Glomerular visceral epithelial cell (primary cell): ENCODE results near the gene POLR2B.
A peak's percentile ranks its signal among the peaks of the same experiment; 100 is the strongest.
"Not testable (repeated sequence)": the region's sequence is repeated elsewhere in the genome, so short reads cannot be mapped to it uniquely, and the experiment has no call there.

ENCODE experiments used
- DNase-seq: peaks from one replicate; pipeline ENCODE4 v3.0.0-alpha.2; 2016; ENCODE audit errors: extremely low spot score

Gene POLR2B

DNA sequence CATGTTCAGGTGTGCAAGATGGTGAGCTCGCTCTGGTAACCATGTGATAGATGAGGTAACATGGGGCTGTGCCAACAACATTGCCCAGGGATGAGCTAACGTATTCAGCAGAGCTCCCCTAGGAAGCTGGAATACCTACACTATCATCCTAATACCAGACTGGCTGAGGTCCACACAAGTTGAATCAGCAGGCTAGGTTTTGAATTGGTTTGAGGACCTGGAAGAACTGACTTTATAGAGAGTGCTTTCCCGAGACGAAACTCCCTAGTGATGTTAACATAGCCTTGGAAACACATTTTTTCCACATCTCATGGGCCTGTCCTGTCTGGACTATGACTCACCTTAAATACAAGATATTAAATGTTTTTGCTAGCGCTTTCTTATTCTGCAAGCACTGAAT, 74.8 kb downstream of the POLR2B start:
- DNase-seq, result peak; percentile 93

DNA sequence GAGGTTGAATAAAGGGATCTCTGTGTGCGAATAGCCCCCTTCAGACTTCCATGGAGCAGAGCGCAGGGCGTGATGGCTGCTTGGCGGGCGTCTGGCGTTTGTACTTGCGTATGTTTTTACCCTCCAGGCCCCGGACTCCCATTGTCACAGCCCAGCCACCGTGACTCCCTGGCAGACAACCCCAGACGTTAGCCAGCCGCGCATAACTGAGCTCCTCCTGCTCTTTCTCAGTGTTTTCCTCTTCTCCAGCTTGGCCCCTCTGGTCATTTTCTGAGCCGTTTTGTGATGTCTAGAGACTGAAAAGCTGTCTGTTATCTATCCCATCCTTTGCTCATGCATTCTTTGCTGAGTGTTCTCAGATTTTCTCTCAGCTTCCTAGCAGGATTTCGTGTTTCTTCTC, 77.2 kb downstream of the POLR2B start:
- no peak for DNase-seq

DNA sequence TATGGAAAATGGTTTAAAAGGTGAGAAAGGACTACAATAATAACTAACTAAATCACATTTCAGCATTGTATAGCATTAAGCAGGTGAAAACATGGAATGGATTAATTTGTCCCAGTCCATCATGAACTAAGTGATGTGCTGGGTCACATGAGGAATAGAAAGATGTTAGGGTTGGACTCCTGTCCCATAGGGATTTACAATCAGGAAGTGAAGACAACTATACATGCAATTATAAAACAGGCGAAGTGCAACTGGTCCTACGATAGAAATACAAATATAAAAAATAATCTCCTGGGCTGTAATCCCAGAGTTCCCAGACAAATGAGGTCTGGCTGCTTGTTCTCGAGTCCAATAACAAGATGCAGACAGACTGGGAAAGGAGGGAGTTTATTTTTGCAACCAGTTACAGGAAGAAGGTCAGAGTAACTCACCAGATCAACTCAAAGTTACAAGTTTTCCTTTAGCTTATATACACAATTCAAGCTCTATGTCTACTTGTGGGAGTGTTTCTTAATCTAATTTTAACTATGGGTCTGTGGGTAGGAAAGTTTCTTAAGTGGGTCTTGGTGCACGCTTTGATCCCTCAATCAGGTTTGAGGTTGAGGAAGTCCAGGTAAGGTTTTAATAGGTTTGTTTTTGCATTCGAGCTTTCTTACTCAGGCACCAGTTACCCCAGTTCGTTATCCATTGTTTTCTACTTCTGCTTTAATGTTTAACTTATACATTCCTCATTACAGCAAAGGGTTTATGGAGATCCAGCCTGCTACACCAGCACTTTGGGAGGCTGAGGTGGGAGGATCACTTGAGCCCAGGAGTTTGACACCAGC, 81.4 kb downstream of the POLR2B start:
- no peak for DNase-seq

DNA sequence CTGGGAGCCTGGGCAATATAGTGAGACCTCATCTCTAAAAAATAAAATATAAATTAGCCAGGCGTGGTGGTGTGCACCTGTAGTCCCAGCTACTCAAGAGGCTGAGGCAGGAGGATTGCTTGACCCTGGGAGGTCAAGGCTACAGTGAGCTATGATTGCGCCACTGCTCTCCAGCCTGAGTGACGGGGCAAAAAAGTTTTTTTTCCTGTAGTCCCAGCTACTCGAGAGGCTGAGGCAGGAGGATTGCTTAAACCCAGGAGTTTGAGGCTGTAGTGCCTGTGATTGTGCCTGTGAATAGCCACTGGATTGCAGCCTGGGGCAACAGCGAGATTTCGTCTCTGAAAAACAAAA, 82.0 kb downstream of the POLR2B start:
- not testable (repeated sequence) for DNase-seq

DNA sequence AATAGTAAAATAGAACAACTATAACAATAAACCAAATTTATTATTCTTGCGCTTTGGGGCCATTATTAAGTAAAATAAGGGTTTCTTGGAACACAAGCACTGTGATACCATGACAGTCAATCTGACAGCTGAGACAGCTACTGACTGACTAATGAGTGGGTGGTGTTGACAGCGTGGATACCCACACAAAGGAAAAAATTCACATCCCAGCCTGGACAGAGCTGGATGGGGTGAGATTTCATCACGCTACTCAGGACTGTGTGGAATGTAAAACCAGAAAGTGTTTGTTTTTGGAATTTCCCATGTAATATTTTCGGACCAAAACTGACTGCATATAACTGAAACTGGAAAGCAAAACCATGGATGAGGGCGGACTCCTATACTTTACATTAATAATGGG, 82.7 kb downstream of the POLR2B start:
- peak; percentile 55 for DNase-seq

DNA sequence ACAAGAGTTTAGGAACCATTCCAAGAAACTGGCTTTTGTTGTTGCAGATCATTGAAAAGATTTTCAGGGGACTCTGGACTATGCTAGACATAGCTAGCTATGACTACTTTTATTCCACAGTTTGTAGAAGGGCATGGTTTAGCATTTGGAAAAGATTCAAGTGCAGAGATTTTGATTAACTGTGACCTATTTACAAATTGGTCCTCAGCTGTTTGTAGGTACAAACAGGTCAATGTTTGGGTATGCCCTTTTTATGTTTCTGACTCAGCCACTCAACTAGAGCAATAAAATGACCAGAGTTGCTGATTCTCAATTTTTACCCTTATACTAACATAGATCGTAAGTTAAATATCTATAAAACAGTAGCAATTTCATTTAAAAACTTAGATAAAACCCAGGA, 84.8 kb downstream of the POLR2B start:
- no peak for DNase-seq

DNA sequence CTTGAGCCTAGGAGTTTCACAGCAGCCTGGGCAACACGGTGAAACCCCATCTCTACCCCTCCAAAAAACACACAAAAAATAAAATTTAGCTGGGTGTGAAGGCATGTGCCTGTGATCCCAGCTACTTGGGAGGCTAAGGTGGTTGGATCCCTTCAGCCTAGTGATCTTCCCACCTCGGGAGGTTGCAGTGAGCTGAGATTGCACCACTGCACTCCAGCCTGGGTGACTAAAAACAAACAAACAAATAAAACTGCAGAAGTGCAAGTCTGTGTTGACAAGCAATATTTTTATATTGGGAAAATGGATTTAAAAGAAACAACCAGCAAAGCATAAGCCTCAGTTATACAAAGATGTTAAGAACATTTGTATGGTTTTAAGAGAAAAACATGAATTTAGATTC, 85.4 kb downstream of the POLR2B start:
- DNase-seq, result no peak

DNA sequence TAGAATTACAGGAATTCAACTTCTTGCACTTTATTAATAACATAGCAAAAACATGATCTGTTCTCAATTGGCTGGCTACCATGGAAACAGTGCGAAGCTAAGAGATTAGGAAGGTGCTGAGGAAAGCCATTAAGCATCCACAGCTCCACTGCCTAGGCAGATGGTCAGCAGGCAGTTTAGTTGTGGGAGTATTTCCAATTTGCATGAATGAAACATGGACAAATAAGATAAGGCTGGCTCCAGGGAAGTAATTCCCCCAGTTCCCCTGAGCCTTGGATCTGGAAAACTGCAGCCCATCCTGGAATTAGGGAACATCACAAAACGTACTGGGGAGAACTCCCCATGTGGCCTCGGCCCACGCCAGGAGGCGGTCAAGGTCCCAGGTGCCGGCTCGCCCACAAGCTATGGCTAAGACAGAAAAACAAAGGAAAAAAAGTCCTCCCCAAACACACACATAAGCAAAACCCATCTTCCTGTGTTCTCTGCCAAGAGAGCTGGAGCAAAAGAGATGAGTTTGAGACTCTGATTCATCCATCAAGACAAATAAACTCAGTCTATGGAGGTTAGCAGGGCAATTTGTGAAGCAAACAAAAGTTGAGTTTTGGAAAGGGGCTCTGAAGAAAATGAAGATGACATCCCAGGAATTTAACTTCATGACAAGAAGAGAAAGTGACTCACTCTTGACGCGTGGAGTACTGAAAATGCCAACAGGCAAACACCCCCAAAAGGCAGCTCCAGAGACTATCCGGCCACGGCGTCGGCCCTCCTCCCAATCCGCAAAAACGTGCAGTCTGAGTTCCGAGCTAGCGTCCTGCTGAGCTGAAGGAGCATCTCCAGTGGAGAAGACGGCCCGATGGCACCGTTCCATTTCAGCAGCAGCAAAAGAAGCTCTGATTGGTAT, 86.4 kb downstream of the POLR2B start:
- DNase-seq, result peak; percentile 60

DNA sequence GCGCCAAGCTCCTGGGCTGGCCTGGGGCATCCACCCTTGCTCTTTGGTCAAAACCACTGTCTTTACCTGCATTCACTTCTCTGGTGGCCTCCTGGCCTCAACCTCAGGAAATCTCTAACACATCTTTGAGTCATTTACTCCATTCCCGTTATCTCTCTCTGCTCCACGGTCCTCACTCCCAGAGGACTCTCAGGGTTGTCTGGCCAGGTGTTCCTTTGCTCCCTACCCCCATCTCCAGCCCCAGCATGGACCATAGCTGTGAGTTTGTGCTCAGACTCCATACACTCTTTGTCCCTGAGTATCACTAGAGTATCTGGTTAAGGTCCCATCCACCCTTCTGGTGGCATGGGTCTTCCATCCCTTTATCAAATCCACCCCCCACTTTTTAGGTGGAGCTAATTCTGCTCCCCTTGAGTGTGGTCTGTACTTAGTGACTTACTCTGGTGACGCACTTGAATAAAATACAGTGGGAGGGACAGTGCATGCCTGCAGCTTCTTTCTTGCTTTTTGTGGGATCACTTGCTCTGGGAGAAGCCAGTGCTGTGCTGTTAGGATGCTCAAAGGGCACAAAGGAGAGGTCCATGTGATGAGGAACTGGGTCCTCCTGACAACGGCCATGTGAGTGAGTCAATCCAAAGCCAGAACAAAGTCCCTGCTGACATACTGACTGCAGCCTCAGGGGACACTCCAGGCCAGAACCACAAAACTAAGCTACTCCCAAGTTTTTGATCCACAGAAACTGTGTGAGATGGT, 87.2 kb downstream of the POLR2B start:
- no peak for DNase-seq

DNA sequence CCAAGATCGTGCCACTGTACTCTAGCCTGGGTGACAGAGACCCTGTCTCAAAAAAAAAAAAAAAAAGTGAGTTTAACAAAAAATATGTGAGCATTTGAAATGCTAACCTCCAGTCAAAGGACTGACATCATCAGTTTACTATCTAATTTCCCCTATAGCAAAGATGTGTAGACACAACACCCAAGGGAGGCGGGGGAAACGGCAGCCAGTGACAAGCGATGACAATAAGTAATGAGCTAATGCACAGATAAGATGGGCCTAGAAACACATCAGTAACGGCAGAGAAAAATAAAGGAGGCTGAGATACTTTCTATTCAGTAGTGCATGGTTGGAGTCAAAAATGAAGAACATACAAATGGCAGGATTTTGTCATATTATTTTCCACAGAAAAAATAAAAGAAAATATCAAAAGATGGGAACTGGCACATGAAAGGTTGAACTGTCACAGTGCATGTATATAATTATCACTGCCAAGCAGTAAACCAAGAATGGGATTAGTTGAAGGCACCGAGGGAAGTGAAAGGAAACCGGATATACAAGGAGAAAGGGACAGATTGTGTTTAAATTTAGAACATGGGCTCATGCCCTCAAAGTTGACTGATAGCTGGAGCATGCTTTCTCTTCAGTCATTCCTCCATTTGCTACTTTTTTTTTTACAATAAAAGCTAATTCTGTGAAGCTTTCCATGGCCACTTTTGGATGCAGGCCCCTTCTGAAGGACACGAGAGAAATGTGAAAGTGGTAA, 89.7 kb downstream of the POLR2B start:
- no peak for DNase-seq

DNA sequence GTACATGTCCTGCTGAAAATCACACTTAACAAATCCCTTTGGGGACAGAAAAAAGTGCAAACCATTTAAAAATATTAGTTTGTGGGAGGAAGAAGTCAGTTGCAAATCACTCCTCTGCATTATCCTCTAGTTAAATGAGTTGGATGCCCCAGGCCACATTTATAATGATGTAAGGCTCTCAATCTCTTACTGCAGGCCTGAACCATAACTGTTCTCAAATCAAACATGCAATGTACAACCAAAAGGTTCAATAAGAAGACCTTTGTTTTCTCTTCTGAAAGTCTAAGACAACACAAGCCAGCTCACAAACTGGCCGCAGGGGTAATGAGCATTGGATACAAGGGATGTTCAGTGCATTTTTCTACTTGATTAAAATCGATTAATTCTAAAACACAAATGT, 91.8 kb downstream of the POLR2B start:
- DNase-seq, result no peak

DNA sequence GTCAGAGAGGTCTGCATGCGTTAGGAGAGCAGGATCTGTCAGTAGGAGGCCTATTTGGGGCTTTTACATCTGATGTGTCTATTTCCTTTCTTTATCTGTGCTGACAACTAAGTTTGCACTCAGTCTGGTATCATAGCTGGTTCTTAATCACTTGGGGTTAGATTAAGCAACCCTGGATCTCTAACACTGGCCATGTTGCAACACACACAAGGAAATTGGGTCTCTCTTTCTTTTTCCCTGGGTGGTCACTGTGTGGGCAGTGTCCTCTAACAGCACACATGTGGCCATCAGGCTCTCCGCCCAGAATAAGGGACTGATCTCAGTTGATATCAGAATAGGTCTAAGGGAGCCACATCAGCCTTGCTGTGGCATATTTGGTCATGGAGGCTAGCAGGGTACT, 92.6 kb downstream of the POLR2B start:
- DNase-seq, result no peak

DNA sequence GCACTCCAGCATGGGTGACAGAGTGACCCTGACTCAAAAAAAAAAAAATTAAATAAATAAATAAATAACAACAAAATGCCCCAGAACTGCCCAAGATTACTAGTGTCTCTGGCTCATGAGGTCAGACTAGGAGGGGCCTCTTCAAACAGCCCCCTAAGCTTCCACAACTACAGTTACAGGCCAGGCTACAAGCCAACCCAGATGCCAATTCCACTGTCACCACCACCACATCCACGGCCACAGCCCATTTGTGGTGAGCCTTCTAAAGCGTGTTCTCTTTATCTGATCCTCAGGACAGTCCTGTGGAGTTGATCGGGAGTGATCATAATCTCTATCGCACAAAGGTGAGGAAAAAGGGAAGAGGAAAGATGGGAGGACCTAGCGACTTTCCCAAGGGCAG, 94.9 kb downstream of the POLR2B start:
- DNase-seq, result no peak

DNA sequence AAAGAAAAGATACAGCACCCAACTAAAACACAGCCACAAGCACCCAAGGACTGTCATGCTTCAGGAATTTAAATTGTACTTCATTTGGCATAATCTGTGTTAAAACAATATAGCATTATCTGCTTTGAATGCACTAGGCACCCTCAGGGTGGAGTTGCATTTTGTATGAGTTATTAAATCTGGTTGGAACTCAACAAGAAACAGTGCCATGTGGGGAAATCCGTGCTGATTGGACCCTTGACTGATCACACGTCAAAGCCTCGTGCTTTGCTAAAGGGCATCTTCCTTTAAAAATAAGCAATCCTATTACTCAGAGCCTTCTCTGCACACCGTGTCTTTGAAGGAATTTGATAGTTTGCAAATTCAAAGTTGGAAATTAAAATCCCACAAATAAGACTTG, 96.0 kb downstream of the POLR2B start:
- peak; percentile 78 for DNase-seq

DNA sequence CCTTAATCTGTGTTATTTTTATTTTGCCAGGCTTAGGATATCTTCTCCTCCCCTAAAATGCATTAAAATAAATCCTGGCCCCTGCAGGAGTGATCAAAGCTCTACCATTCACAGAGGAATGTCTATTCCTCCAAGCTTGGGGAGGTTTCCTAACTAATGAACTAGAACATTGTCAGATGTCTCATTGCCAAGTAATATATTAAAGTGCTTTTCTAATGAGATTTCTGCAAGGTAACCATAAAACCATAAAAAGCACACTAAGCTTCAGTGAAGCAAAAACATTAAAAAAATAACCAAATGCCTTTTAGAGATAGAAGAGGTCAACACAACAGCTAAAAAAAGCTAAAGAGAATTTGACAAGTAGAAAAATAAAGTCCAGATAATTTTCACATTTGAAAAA, 96.7 kb downstream of the POLR2B start:
- no peak for DNase-seq

DNA sequence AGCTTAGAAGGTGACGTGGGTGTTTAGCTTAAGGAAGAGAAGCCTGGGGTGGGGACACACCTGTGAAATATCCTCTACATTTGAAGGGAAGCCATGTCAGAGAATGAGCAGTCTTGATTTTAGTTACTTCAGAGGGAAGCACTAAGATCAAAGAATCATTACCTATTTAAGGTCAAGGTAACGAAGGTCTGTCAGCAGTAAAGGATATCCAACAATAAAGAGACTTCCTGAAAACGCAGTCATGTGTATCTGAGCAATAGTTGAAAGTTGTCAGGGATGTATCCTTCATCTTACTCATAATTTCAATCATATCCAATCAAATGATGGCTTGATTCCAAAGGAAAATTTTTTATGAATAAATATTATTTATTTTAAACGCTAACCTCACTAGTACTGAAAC, 98.0 kb downstream of the POLR2B start:
- DNase-seq, result no peak

DNA sequence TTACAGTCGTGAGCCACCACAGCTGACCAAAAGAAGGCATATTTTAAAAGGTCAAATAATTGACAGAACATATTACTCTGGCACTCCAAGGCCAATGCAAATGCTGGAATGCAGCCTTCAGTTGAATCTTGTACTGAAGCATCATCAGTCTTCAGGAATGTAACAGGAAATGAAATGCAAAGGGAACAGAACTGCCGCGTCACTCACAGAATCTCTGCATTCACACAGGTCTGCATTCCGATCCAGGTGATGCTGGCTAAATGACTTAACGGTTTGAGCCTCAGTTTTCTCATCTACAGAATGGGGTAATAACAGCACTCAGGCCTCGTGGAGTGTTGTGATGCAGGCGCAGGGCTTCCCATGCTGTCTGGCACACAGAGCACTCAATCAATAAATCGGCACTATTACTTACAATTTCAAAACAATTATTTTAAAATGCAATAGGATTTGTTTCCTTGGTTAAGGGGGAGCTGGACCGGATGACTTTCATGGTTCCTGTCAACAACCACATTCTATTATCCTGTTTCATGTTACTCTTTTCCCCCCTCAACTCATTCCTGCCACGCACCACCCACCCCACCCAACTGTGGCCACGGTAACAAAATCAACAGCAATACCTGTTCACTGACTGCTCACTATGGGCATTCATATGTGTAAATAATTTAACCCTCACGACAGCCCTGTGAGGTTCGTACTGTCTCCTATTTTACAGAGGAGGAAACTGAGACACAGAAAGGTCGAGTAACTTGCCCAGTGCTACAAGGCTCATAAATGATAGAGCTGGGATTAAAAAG, 99.1 kb downstream of the POLR2B start:
- DNase-seq, result peak; percentile 89

DNA sequence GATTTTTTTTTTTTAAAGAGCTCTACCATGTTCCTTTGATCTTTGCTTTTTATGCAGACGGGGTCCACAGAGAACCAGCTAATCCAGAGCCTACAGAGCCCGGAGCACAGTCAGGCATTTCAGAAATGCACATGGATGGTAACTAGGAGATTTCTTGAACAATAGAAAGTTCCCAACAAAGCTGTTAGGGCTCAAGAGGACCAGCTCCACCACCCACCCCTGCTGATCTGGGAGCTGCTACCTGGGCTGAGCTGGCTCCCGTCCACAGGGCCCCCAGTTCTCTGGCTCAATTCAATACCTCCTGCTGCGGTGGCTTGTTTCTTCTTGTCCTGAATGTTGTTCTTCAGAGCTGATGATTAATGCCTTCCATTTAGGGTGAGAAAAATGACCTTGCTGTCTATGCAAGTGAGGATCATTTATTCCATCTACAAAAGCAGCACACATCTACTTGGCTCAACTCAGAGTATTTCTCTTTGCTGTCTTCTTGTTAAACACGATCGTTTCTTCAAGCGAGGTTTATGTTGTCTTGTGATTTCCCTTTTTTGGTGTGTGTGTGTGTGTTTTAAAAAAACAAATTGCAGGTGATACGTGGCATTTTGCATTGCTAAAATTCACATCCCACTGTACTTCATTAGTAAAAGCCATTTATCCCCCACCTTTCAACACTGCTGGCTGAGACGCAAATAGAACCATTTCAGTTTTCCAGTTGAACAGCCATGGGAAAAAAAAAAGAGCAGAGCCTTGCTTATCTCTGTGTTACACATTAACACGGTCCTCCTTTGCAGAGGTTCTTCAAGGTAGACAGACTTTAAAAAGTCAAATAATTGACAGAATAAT, 100.2 kb downstream of the POLR2B start:
- peak; percentile 89 for DNase-seq
